Kidney epithelial cell (primary cell): ENCODE data around the gene PTPRB. TPM values are rescaled to one million over a fixed set of nuclear protein-coding genes. Genes with fewer than 3 reads are reported as not detected.

Experiments
- DNase-seq: peaks from one replicate; pipeline ENCODE4 v3.0.0-alpha.2; 2010; ENCODE audit warnings: low read depth
- H3K27me3 ChIP-seq: 2 replicates; pipeline ENCODE4 v1.6.0; 2011; ENCODE audit warnings: low read length; ENCODE audit not compliant: control insufficient read depth, insufficient read depth
- H3K36me3 ChIP-seq: 2 replicates; pipeline ENCODE4 v1.5.1; 2011; ENCODE audit warnings: low read length; ENCODE audit not compliant: control insufficient read depth, insufficient read depth
- H3K4me3 ChIP-seq: 2 replicates; pipeline ENCODE4 v1.5.1; 2011; ENCODE audit warnings: low read depth, mild to moderate bottlenecking, control low read depth, low read length
- CTCF ChIP-seq: IDR thresholded peaks from 2 replicates; pipeline ENCODE4 v1.5.1; 2011; ENCODE audit warnings: mild to moderate bottlenecking, moderate library complexity, low read length, control low read depth, inconsistent platforms; ENCODE audit not compliant: insufficient read depth, poor library complexity, severe bottlenecking
- total RNA-seq: library from RNA; depleted of rRNA; stranded (reverse); fragments of >200 nt; gene quantifications from 2 replicates; pipeline ENCODE4 v1.2.3, GENCODE V29; 2015

Gene PTPRB
- total RNA-seq, 1 donor from 2014 or later: 4.5 TPM

GRCh38 chr12:70660620-70661219, 23.5 kb upstream of the PTPRB start:
- Histone ChIP-seq H3K27me3 (no peaks in the 10 kb centered on the region), H3K4me3 (no peak overlapping the region), H3K36me3 (no peaks in the 10 kb centered on the region)
- peak; percentile 93 for DNase-seq
- no peak for TF ChIP-seq CTCF

- Histone ChIP-seq H3K4me3 (no peak overlapping the region), H3K36me3 (no peaks in the 10 kb centered on the region), H3K27me3 (no peaks in the 10 kb centered on the region)
- no peak for TF ChIP-seq CTCF
- no peak for DNase-seq
These were observed 22.9 kb upstream of the PTPRB start for GRCh38 chr12:70660002-70660604.

GRCh38 chr12:70659077-70659606, 21.9 kb upstream of the PTPRB start:
- H3K36me3 ChIP-seq: no peaks in the 10 kb centered on the region
- TF ChIP-seq CTCF: no peak

GRCh38 chr12:70657616-70658286, 20.5 kb upstream of the PTPRB start:
- no peaks in the 10 kb centered on the region for H3K36me3 ChIP-seq
- H3K4me3 ChIP-seq: no peak overlapping the region
- no peaks in the 10 kb centered on the region for H3K27me3 ChIP-seq
- no peak for TF ChIP-seq CTCF
- no peak for DNase-seq

More at GRCh38 chr12:70659077-70659606, 21.9 kb upstream of the PTPRB start:
- DNase-seq: no peak
- no peak overlapping the region for H3K4me3 ChIP-seq
- H3K27me3 ChIP-seq: no peaks in the 10 kb centered on the region

- H3K4me3 ChIP-seq: no peak overlapping the region
- no peak for TF ChIP-seq CTCF
- no peak for DNase-seq
These were observed 15.2 kb upstream of the PTPRB start for GRCh38 chr12:70652451-70652850.

GRCh38 chr12:70648831-70649230, 11.6 kb upstream of the PTPRB start:
- Histone ChIP-seq H3K27me3 (no peaks in the 10 kb centered on the region), H3K4me3 (no peak overlapping the region), H3K36me3 (no peaks in the 10 kb centered on the region)
- no peak for TF ChIP-seq CTCF
- no peak for DNase-seq

More at GRCh38 chr12:70652451-70652850, 15.2 kb upstream of the PTPRB start:
- Histone ChIP-seq H3K27me3 (no peaks in the 10 kb centered on the region), H3K36me3 (no peaks in the 10 kb centered on the region)
